PC-9 (cell line): ENCODE measurements around the gene KEL. TPM values are rescaled to one million over a fixed set of nuclear protein-coding genes. Genes with fewer than 3 reads are reported as not detected.

Experiments
- BruUV-seq: library from RNA; stranded (reverse); fragments of 400-500 nt; replicated peaks from 2 replicates; lab custom pipeline; 2021; lab: Mats Ljungman, UMichigan
- CTCF ChIA-PET: fragments of 300-600 bp; sonication (Branson Sonifier 250); formaldehyde crosslinking; loops from one replicate; lab custom pipeline; 2022; ENCODE audit warnings: antibody characterized with exemption; lab: Charles Lee
- POLR2A ChIA-PET: fragments of 300-600 bp; sonication (Branson Sonifier 250); formaldehyde crosslinking; loops from one replicate; lab custom pipeline; 2022; ENCODE audit warnings: antibody characterized with exemption; ENCODE audit not compliant: unreplicated experiment; lab: Charles Lee
- DNase-seq, 2 experiments: peaks; one replicate each; pipeline versions ENCODE4 v3.0.0 to v3.0.0-alpha.2; 2015 to 2022; ENCODE audit warnings: mixed read lengths in 1 of 2
- H2AFZ ChIP-seq: fragments of 200-600 bp; sonication (generic); 2 replicates; pipeline ENCODE4 v1.8.1; 2017; ENCODE audit warnings: antibody characterized with exemption
- H3F3A ChIP-seq: fragments of 200-600 bp; sonication (generic); 2 replicates; pipeline ENCODE4 v1.8.1; 2017; ENCODE audit warnings: antibody characterized with exemption, mild to moderate bottlenecking, low read depth; ENCODE audit not compliant: insufficient read depth
- H3K27ac ChIP-seq: fragments of 200-600 bp; sonication (generic); 2 replicates; pipeline ENCODE4 v1.6.1; 2016; ENCODE audit warnings: mixed run types
- H3K27me3 ChIP-seq: fragments of 200-600 bp; sonication (generic); 2 replicates; pipeline ENCODE4 v1.6.1; 2016; ENCODE audit warnings: low read depth, mixed run types; ENCODE audit not compliant: insufficient read depth
- H3K36me3 ChIP-seq: fragments of 200-600 bp; sonication (generic); 2 replicates; pipeline ENCODE4 v1.6.1; 2016; ENCODE audit warnings: low read depth, mixed run types
- H3K4me1 ChIP-seq: fragments of 200-600 bp; sonication (generic); replicated peaks from 2 replicates; pipeline ENCODE4 v1.6.1; 2016; ENCODE audit warnings: mixed run types; ENCODE audit not compliant: insufficient read depth
- H3K4me2 ChIP-seq: fragments of 200-600 bp; sonication (generic); 2 replicates; pipeline ENCODE4 v1.6.1; 2017; ENCODE audit warnings: mixed run types
- H3K4me3 ChIP-seq: fragments of 200-600 bp; sonication (generic); 2 replicates; pipeline ENCODE4 v1.6.1; 2016; ENCODE audit warnings: mixed run types
- H3K79me2 ChIP-seq: fragments of 200-600 bp; sonication (generic); 2 replicates; pipeline ENCODE4 v1.6.1; 2017; ENCODE audit warnings: low read depth, mixed run types
- H3K9me2 ChIP-seq: fragments of 200-600 bp; sonication (generic); 2 replicates; pipeline ENCODE4 v1.8.1; 2017; ENCODE audit warnings: mild to moderate bottlenecking; ENCODE audit not compliant: insufficient read depth
- H3K9me3 ChIP-seq: fragments of 200-600 bp; sonication (generic); 2 replicates; pipeline ENCODE4 v1.8.1; 2016; ENCODE audit warnings: low read depth; ENCODE audit not compliant: insufficient read depth
- H4K20me1 ChIP-seq: fragments of 200-600 bp; sonication (generic); 2 replicates; pipeline ENCODE4 v1.8.1; 2017; ENCODE audit not compliant: insufficient read depth
- CTCF ChIP-seq: fragments of 200-600 bp; sonication (generic); conservative IDR thresholded peaks from 2 replicates; pipeline ENCODE4 v1.6.1; 2017; ENCODE audit warnings: mixed run types, antibody characterized with exemption, mild to moderate bottlenecking, moderate library complexity
- EZH2 ChIP-seq: fragments of 200-600 bp; sonication (generic); IDR thresholded peaks from 2 replicates; pipeline ENCODE4 v1.8.0; 2017; ENCODE audit warnings: antibody characterized with exemption, low read depth
- intact Hi-C: fragments of 100-400 bp; cut with micrococcal nuclease; formaldehyde crosslinking; loops from one replicate; pipeline ENCODE4 v1.10.0; 2022; ENCODE audit not compliant: unreplicated experiment
- total RNA-seq: library from RNA; stranded (reverse); gene quantifications from 2 replicates; pipeline ENCODE4 v1.2.3, GENCODE V29; 2021

Gene KEL
- total RNA-seq, 1 experiment from 2014 or later, result 0.46 TPM

- no TSS peak for BruUV-seq
- DNase-seq, result no peak
Observed at GRCh38 chr7:142969183-142969582, 7.0 kb upstream of the KEL start.

DNA sequence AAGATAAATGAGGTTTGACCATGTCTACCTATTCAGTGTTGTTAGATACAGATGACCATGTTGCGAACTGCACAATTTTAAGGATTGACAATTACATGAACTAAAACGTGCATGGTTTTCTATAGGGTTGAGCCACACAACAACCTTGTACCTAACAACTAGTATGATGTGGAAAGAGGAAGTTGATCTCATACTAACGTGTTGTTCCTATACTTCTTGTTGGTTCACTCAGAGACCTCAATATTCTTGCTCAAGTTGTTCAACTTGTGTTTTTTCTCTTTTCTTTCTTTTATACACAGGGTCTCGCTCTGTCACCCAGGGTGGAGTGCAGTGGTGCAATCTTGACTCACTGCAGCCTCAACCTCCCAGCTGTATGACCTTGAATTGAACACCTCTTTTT is 6.1 kb upstream of the KEL start:
- no peak for DNase-seq
- Histone ChIP-seq H3K4me2 (no peak overlapping the region), H3K27me3 (no peaks in the 10 kb centered on the region), H3K27ac (no peak overlapping the region), H4K20me1 (no peaks in the 10 kb centered on the region), H3K4me1 (no peaks in the 10 kb centered on the region), H3K4me3 (no peak overlapping the region), H3K9me3 (no peaks in the 10 kb centered on the region), H3K9me2 (no peaks in the 10 kb centered on the region), H2AFZ (no peak overlapping the region), H3K36me3 (no peaks in the 10 kb centered on the region), H3K79me2 (no peaks in the 10 kb centered on the region), H3F3A (no peaks in the 10 kb centered on the region)
- ChIA-PET CTCF (no interaction called here), POLR2A (no interaction called here)
- BruUV-seq, result no TSS peak
- no peak for TF ChIP-seq EZH2
- no peak for TF ChIP-seq CTCF
- intact Hi-C loops, result no loop called here

More at GRCh38 chr7:142969183-142969582, 7.0 kb upstream of the KEL start:
- no peak overlapping the region for H3K27ac ChIP-seq
- H3K9me3 ChIP-seq, result no peaks in the 10 kb centered on the region
- ChIA-PET CTCF (no interaction called here), POLR2A (no interaction called here)
- H3K9me2 ChIP-seq, result no peaks in the 10 kb centered on the region
- H2AFZ ChIP-seq, result no peak overlapping the region
- no peaks in the 10 kb centered on the region for H3K4me1 ChIP-seq
- no peaks in the 10 kb centered on the region for H3K79me2 ChIP-seq
- H3K4me3 ChIP-seq, result no peak overlapping the region
- no peaks in the 10 kb centered on the region for H3K36me3 ChIP-seq
- TF ChIP-seq CTCF, result no peak
- TF ChIP-seq EZH2, result no peak
- intact Hi-C loops, result no loop called here
- no peaks in the 10 kb centered on the region for H3F3A ChIP-seq
- no peaks in the 10 kb centered on the region for H4K20me1 ChIP-seq
- no peaks in the 10 kb centered on the region for H3K27me3 ChIP-seq
- no peak overlapping the region for H3K4me2 ChIP-seq

DNA sequence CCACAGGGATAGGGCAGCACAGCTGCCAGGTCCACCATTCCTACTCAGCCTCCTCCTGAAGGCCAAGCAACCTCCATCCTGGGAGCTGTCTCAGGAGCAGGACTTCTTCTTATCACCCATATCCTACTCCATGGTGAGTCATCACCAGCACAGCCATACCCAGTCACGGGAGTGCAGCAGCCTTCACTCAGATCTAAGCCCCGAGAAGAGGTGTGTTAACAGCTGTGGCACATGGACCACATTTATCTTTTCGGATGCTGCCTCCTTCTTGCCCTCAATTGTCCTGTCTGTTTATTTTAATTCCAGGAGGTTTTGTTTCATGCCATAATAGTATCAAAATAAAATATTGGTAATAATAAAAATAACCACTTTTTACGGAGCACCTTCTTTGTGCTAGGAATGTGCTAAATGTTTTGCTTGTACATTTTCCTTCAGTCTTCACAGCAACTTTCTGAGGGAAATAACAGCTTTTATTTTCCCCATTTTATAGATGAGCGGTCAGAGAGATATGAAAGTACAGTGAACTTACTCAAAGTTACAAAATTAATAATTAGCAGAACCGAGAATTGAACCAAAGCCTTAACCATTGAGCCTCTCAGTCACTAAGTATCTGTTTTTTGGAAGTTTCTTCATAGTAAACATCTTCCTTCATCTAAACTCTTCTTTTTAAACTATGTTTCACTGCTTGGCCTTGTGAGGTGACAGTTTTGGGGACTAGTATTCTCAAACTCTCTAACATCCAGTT is 2.5 kb upstream of the KEL start:
- no peaks in the 10 kb centered on the region for H3K9me2 ChIP-seq
- H3K9me3 ChIP-seq, result no peaks in the 10 kb centered on the region
- H3K4me2 ChIP-seq, result no peak overlapping the region
- H2AFZ ChIP-seq, result no peak overlapping the region
- H3K27ac ChIP-seq, result no peak overlapping the region
- H4K20me1 ChIP-seq, result no peaks in the 10 kb centered on the region
- CTCF ChIA-PET, result interaction anchor here (0.8 kb wide), 1 partner anchor 251 kb away, joined by 10 read pairs; no protein-coding TSS in a partner anchor
- POLR2A ChIA-PET, result interaction anchor here (0.6 kb wide), 1 partner anchor 79 kb away, joined by 5 read pairs; the partner anchor contains the start of gene TRPV6
- no TSS peak for BruUV-seq
- H3K36me3 ChIP-seq, result no peaks in the 10 kb centered on the region
- no peaks in the 10 kb centered on the region for H3F3A ChIP-seq
- no peak overlapping the region for H3K4me3 ChIP-seq
- no peaks in the 10 kb centered on the region for H3K27me3 ChIP-seq
- intact Hi-C loops, result no loop called here
- H3K4me1 ChIP-seq, result no peaks in the 10 kb centered on the region
- no peak for DNase-seq
- no peaks in the 10 kb centered on the region for H3K79me2 ChIP-seq
- TF ChIP-seq CTCF (no peak), EZH2 (no peak)
